Endometrial microvascular endothelial cells (primary cell): ENCODE data around the gene BHMT2. TPM values are rescaled to one million over a fixed set of nuclear protein-coding genes. Genes with fewer than 3 reads are reported as not detected.

Experiments
- in situ Hi-C: cut with HindIII; loops from 2 replicates; pipeline ENCODE4 v1.10.0; 2017; ENCODE audit warnings: low sequenced_read_pairs, low pct_unique_long_range_greater_than_20kb; ENCODE audit errors: inconsistent ontology term
- total RNA-seq: library from RNA; depleted of rRNA; stranded (reverse); fragments of >200 nt; gene quantifications from one replicate; pipeline ENCODE4 v1.2.3, GENCODE V29; 2015; ENCODE audit errors: inconsistent ontology term

BHMT2 gene
- total RNA-seq, 1 donor from 2014 or later: 1.7 TPM

GRCh38 chr5:79055017-79055416, 14.6 kb upstream of the BHMT2 start:
- in situ Hi-C loops: no loop called here

GRCh38 chr5:79056847-79057246, 12.7 kb upstream of the BHMT2 start:
- in situ Hi-C loops: no loop called here

GRCh38 chr5:79059674-79060073, 9.9 kb upstream of the BHMT2 start:
- in situ Hi-C loops: no loop called here

GRCh38 chr5:79062436-79062835, 7.1 kb upstream of the BHMT2 start:
- in situ Hi-C loops: no loop called here

GRCh38 chr5:79070350-79070667, 742 bp downstream of the BHMT2 start:
- in situ Hi-C loops: no loop called here

GRCh38 chr5:79074641-79075040, 5.1 kb downstream of the BHMT2 start:
- in situ Hi-C loops: no loop called here

GRCh38 chr5:79075646-79076426, 6.3 kb downstream of the BHMT2 start:
- in situ Hi-C loops: no loop called here

GRCh38 chr5:79076819-79077218, 7.3 kb downstream of the BHMT2 start:
- in situ Hi-C loops: no loop called here

- in situ Hi-C loops: no loop called here
These were observed 8.3 kb downstream of the BHMT2 start for GRCh38 chr5:79077680-79078365.

- in situ Hi-C loops: no loop called here
These were observed 11.2 kb downstream of the BHMT2 start for GRCh38 chr5:79080804-79081203.

GRCh38 chr5:79081779-79082178, 12.2 kb downstream of the BHMT2 start:
- in situ Hi-C loops: no loop called here

GRCh38 chr5:79086116-79086515, 16.5 kb downstream of the BHMT2 start:
- in situ Hi-C loops: no loop called here

GRCh38 chr5:79088507-79088906, 18.9 kb downstream of the BHMT2 start:
- in situ Hi-C loops: no loop called here

- in situ Hi-C loops: no loop called here
These were observed 21.5 kb downstream of the BHMT2 start for GRCh38 chr5:79091064-79091463.

GRCh38 chr5:79093762-79094161, 24.2 kb downstream of the BHMT2 start:
- in situ Hi-C loops: no loop called here

GRCh38 chr5:79105868-79106267, 36.3 kb downstream of the BHMT2 start:
- in situ Hi-C loops: no loop called here

GRCh38 chr5:79107020-79107796, 37.6 kb downstream of the BHMT2 start:
- in situ Hi-C loops: no loop called here

GRCh38 chr5:79108086-79108485, 38.5 kb downstream of the BHMT2 start:
- in situ Hi-C loops: no loop called here

- in situ Hi-C loops: no loop called here
These were observed 39.2 kb downstream of the BHMT2 start for GRCh38 chr5:79108792-79109191.
